PFSK-1 (cell line): ENCODE data around the gene FUT6.
A peak's percentile ranks its signal among the peaks of the same experiment; 100 is the strongest.

Experiments used
- FOXP2 ChIP-seq: optimal IDR thresholded peaks from 2 replicates; pipeline ENCODE3; 2011; ENCODE audit warnings: borderline replicate concordance, control low read depth, inconsistent platforms; ENCODE audit not compliant: insufficient read depth; ENCODE audit errors: extremely low read length, extremely low read depth
- POLR2AphosphoS5 ChIP-seq: IDR thresholded peaks from 2 replicates; pipeline ENCODE4 v1.6.1; 2012; ENCODE audit warnings: low read depth, mild to moderate bottlenecking, control low read depth, low read length, moderate library complexity
- REST ChIP-seq, 2 experiments: IDR thresholded peaks; 2 replicates each; pipeline versions ENCODE4 v1.6.1 to v1.8.0; 2011 to 2012; ENCODE audit warnings: low read depth in 2 of 2, low read length in 2 of 2, control low read depth in 1 of 2, inconsistent platforms in 1 of 2, mild to moderate bottlenecking in 1 of 2, moderate library complexity in 1 of 2; ENCODE audit not compliant: insufficient read depth in 1 of 2
- SIN3A ChIP-seq: IDR thresholded peaks from 2 replicates; pipeline ENCODE4 v1.6.1; 2012; ENCODE audit warnings: mild to moderate bottlenecking, low read length, moderate library complexity, borderline replicate concordance; ENCODE audit not compliant: insufficient read depth
- TAF1 ChIP-seq: IDR thresholded peaks from 2 replicates; pipeline ENCODE4 v1.6.1; 2012; ENCODE audit warnings: low read length, control low read depth, borderline replicate concordance; ENCODE audit not compliant: insufficient read depth

Gene FUT6

GRCh38 chr19:5805462-5806132 is 33.9 kb downstream of the FUT6 start:
- TF ChIP-seq REST (IDR thresholded peaks at IDR 0.05; ENCODE audit: insufficient read depth in 1 of 2, low read depth in 2 of 2, low read length in 2 of 2) (no peak), FOXP2 (no peak), SIN3A (no peak), TAF1 (no peak), POLR2AphosphoS5 (no peak)

- TF ChIP-seq REST (IDR thresholded peaks at IDR 0.05; ENCODE audit: insufficient read depth in 1 of 2, low read depth in 2 of 2, low read length in 2 of 2) (no peak), POLR2AphosphoS5 (no peak), TAF1 (no peak), SIN3A (no peak), FOXP2 (no peak)
These were observed 34.7 kb downstream of the FUT6 start, which contains the start of gene NRTN for GRCh38 chr19:5804516-5805461. Gene NRTN, plus strand, starts transcription at chr19:5805067. Its CDS starts 19,099 bp downstream, at chr19:5824166.

- TF ChIP-seq FOXP2, result peak; percentile 89
- no peak for TF ChIP-seq REST (IDR thresholded peaks at IDR 0.05; ENCODE audit: insufficient read depth in 1 of 2, low read depth in 2 of 2, low read length in 2 of 2)
These were observed 35.6 kb downstream of the FUT6 start for GRCh38 chr19:5803752-5804515.

GRCh38 chr19:5803441-5803751 is 36.1 kb downstream of the FUT6 start:
- TF ChIP-seq POLR2AphosphoS5 (no peak), TAF1 (no peak), FOXP2 (no peak), SIN3A (no peak), REST (IDR thresholded peaks at IDR 0.05; ENCODE audit: insufficient read depth in 1 of 2, low read depth in 2 of 2, low read length in 2 of 2) (no peak)
